Astrocyte of the spinal cord (primary cell): ENCODE measurements around the gene MBNL2.

Experiments
- DNase-seq: peaks from one replicate; pipeline ENCODE4 v3.0.0; 2011; ENCODE audit warnings: low read depth, low spot score
- H3K4me3 ChIP-seq: 2 replicates; pipeline ENCODE4 v1.5.1; 2011; ENCODE audit warnings: low read depth, mild to moderate bottlenecking, low read length, moderate library complexity
- CTCF ChIP-seq: IDR thresholded peaks from 2 replicates; pipeline ENCODE4 v1.5.1; 2012; ENCODE audit warnings: low read depth, mild to moderate bottlenecking, low read length, inconsistent platforms
- in situ Hi-C: cut with HindIII; loops from 2 replicates; pipeline ENCODE4 v1.10.0; 2017; ENCODE audit warnings: low sequenced_read_pairs

MBNL2 gene

GRCh38 chr13:97239943-97240787 lies 18.0 kb downstream of the MBNL2 start:
- TF ChIP-seq CTCF: no peak
- H3K4me3 ChIP-seq: no peak overlapping the region
- in situ Hi-C loops: no loop called here
- no peak for DNase-seq

- H3K4me3 ChIP-seq: no peak overlapping the region
- TF ChIP-seq CTCF: no peak
- in situ Hi-C loops: no loop called here
- no peak for DNase-seq
These were observed 18.9 kb downstream of the MBNL2 start for GRCh38 chr13:97240788-97241734.

DNA sequence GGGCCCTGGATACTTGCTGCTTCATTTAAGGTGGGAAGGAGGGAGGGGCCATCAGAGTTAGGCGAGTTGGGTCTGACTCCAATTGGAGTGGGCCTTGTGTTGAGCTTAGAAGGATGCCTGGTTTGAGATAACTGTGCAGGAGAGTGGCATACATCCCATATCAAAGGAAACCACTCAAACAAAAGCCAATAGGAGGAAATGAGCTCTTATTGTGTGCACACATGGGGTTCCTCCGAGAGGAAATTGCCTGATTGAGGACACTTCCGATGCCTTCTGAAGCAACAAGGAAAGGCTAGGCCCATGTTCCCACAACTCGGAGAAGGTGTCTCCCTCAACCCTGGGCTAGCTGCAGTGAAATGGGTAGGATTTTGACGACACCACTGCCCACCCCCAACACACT lies 19.6 kb downstream of the MBNL2 start:
- in situ Hi-C loops: no loop called here
- no peak for TF ChIP-seq CTCF
- H3K4me3 ChIP-seq: no peak overlapping the region
- no peak for DNase-seq

- in situ Hi-C loops: no loop called here
- no peak overlapping the region for H3K4me3 ChIP-seq
- no peak for DNase-seq
- TF ChIP-seq CTCF: no peak
These were observed 20.8 kb downstream of the MBNL2 start for GRCh38 chr13:97242755-97243497.

DNA sequence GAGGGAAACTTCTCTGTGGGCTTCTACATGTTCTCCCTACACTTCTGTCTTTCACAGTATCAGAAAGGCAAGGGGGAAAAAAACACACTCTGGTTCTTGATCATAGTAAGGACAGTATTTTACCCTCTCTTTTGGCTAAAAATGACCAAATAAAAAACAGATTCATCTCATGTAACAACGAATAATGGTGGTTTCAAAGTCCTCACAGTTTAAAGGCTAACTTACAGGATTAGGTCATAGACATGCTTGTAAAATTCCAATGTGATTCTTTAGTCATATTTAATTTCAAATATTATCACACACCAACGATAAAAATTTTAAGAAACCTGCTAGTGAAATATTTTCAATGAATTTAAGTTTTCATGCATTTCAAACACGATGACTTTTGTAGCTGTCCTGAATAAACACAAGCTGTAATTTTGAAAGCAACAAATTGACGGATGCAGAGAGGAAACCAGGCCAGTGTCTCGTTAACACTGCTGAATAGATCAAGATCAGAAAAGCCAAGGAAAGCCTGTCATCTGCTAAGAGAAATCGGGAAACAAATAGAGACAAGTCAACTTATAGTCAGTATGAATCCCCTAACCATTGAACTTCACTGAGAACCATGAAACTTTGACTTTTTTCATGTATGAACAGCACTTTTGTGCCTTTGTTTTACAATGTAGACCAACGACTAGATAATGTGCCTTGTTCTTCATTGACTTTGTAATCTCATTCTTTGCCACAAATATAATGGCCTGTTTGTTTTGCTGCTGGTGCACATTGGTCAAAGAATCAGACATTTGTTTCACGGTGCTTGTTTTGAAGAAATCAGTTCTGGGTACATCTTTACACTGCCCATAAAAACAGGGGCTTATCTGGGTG lies 22.0 kb downstream of the MBNL2 start:
- no peak overlapping the region for H3K4me3 ChIP-seq
- DNase-seq: no peak
- TF ChIP-seq CTCF: no peak
- in situ Hi-C loops: no loop called here
